Stomach (tissue), 9 donors: ENCODE results near the gene CCDC85A. TPM values are rescaled to one million over a fixed set of nuclear protein-coding genes. Genes with fewer than 3 reads are reported as not detected.

ENCODE experiments used
- DNase-seq, 2 donors: peaks; one replicate each; pipeline versions ENCODE4 v3.0.0 to v3.0.0-alpha.2; 2013 to 2019
- H3K27ac ChIP-seq, 5 donors: fragments of 200-600 bp in 4 of 5; sonication (generic) in 4 of 5; one replicate each; pipeline ENCODE4 v1.5.1; 2013 to 2019; ENCODE audit warnings: mild to moderate bottlenecking in 1 of 5, moderate library complexity in 1 of 5
- H3K27me3 ChIP-seq, 3 donors: fragments of 200-600 bp; sonication (generic); one replicate each; pipeline ENCODE4 v1.5.1; 2017 to 2019; ENCODE audit warnings: mixed run types in 1 of 3
- H3K36me3 ChIP-seq, 4 donors: fragments of 200-600 bp; sonication (generic); 1 replicate in 3 of 4; 2 replicates in 1 of 4; pipeline ENCODE4 v1.5.1; 2016 to 2019
- H3K4me1 ChIP-seq, 4 donors: fragments of 200-600 bp; sonication (generic); one replicate each; pipeline ENCODE4 v1.5.1; 2016 to 2019
- H3K4me3 ChIP-seq, 4 donors: fragments of 200-600 bp; sonication (generic) in 3 of 4; one replicate each; pipeline ENCODE4 v1.5.1; 2016 to 2019; ENCODE audit warnings: mild to moderate bottlenecking in 1 of 4
- H3K9me3 ChIP-seq, 4 donors: fragments of 200-600 bp; sonication (generic); one replicate each; pipeline ENCODE4 v1.5.1; 2016 to 2019
- EP300 ChIP-seq: sonication (generic); formaldehyde crosslinking; IDR thresholded peaks from one replicate; pipeline ENCODE4 v1.6.1; 2017; ENCODE audit warnings: antibody characterized with exemption
- POLR2A ChIP-seq, 4 donors: fragments of 450-650 bp; IDR thresholded peaks; one replicate each; pipeline ENCODE4 v1.6.1; 2016; ENCODE audit warnings: antibody characterized with exemption in 4 of 4, control low read depth in 2 of 4, mild to moderate bottlenecking in 1 of 4, moderate library complexity in 1 of 4
- POLR2AphosphoS5 ChIP-seq, 3 donors: sonication (generic); formaldehyde crosslinking; IDR thresholded peaks; one replicate each; pipeline ENCODE4 v1.6.1; 2016; ENCODE audit warnings: antibody characterized with exemption in 3 of 3
- WGBS, 5 donors: extraction: QIAGEN DNeasy Blood & Tissue Kit in 3 of 5; methylation state at CpG; one replicate each; pipeline versions ENCODE4 v1.1.5 to v1.1.7; 2013 to 2018; 5-methylcytosine and 5-hydroxymethylcytosine counted together
- intact Hi-C: fragments of 100-400 bp; cut with DNase I; formaldehyde crosslinking; loops from one replicate; pipeline ENCODE4 v1.15.1; 2023; ENCODE audit warnings: low total_unique reads
- polyA plus RNA-seq, 3 donors: library from polyadenylated mRNA; stranded (reverse); fragments of 200-250 nt; gene quantifications; one replicate each; pipeline ENCODE4 v1.2.3, GENCODE V29; 2013
- total RNA-seq, 5 donors: library from RNA; depleted of rRNA; stranded (reverse); fragments of >200 nt; gene quantifications; one replicate each; pipeline versions ENCODE4 v1.1.0 to v1.2.3, GENCODE V29; 2014 to 2016
- TF ChIP-seq, protein P1 (sequence below), 7 experiments: fragments of 450-650 bp in 4 of 7; fragments of 200-600 bp in 3 of 7; sonication (generic) in 3 of 7; IDR thresholded peaks; one replicate each; pipeline ENCODE4 v1.5.1; 2016 to 2019; ENCODE audit warnings: antibody characterized with exemption in 7 of 7, control low read depth in 2 of 7, mild to moderate bottlenecking in 1 of 7
- donor health status: healthy with polysubstance abuse.
- donor health status: Bipolar disorder and iron deficiency.
- donor health status: healthy.

CCDC85A gene
- total and polyA plus RNA-seq, 8 donors: 0.10 to 6.4 (median 3.2) TPM; not detected in 1

GRCh38 chr2:56375251-56375650 lies 191.5 kb downstream of the CCDC85A start:
- TF ChIP-seq POLR2A (IDR thresholded peaks at IDR 0.05) (no peak), POLR2AphosphoS5 (IDR thresholded peaks at IDR 0.05) (no peak), EP300 (no peak)
- TF ChIP-seq, protein P1, sequence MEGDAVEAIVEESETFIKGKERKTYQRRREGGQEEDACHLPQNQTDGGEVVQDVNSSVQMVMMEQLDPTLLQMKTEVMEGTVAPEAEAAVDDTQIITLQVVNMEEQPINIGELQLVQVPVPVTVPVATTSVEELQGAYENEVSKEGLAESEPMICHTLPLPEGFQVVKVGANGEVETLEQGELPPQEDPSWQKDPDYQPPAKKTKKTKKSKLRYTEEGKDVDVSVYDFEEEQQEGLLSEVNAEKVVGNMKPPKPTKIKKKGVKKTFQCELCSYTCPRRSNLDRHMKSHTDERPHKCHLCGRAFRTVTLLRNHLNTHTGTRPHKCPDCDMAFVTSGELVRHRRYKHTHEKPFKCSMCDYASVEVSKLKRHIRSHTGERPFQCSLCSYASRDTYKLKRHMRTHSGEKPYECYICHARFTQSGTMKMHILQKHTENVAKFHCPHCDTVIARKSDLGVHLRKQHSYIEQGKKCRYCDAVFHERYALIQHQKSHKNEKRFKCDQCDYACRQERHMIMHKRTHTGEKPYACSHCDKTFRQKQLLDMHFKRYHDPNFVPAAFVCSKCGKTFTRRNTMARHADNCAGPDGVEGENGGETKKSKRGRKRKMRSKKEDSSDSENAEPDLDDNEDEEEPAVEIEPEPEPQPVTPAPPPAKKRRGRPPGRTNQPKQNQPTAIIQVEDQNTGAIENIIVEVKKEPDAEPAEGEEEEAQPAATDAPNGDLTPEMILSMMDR (IDR thresholded peaks at IDR 0.05): no peak
- Histone ChIP-seq H3K4me1 (no peaks in the 10 kb centered on the region), H3K4me3 (no peak overlapping the region), H3K27ac (no peak overlapping the region), H3K36me3 (no peaks in the 10 kb centered on the region), H3K9me3 (no peaks in the 10 kb centered on the region), H3K27me3 (no peaks in the 10 kb centered on the region)
- intact Hi-C loops: no loop called here
- no peak for DNase-seq
- 49 to 71% (median 64%) methylated on average over 1 of the region's 1 CpG for WGBS, 5 donors

DNA sequence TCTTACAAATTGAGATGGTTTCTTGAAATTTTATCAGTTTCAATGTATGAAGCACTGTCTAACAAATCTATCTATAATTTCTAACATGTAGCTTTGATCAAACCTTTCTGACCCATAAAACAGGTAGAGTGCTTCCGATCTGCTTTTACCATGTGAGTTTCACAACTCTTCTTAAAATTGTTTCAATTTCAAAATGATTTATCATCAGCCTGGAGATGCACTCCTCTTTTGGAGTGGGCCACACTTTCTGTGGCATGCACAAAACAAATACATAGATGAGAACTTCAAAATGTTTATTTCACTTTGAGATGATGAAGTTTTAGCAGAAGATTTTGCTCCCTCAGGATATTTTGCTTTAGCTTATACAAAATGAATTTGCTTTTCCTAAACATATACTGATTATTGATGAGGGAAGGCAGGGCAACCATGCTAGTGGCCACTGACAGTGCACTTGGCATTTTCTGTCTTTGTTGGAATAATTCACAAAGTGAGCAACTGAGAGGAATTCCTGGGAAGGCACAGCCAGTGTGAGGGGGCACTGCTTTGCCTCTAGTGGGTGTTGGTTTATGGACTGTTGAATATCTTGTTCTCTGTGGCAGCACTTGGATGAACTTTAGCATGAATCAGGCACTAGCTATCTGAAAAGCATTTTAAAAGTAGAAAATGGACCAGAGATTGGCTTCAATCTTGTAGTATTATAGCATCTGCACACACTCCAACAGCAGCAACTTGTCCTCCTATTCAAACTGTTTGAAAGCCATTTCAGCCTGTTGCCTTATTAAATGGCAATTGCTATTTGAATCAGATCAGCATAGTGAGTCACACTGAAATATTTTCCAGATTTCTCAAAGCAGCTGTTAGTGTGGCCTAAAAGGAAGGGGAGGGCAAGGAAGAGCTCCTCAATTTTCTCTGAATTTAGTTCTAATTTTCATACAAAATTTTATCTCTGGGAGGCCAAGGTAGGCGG lies 193.2 kb downstream of the CCDC85A start:
- H3K27ac ChIP-seq: no peak overlapping the region
- H3K4me1 ChIP-seq: no peaks in the 10 kb centered on the region
- H3K9me3 ChIP-seq: no peaks in the 10 kb centered on the region
- intact Hi-C loops: no loop called here
- no peak for DNase-seq
- no peaks in the 10 kb centered on the region for H3K27me3 ChIP-seq
- H3K4me3 ChIP-seq: no peak overlapping the region
- no peaks in the 10 kb centered on the region for H3K36me3 ChIP-seq
- 76 to 88% (median 85%) methylated on average over 2 of the region's 2 CpGs for whole genome bisulfite sequencing, 5 donors
- TF ChIP-seq, protein P1 (IDR thresholded peaks at IDR 0.05): no peak
- TF ChIP-seq EP300 (no peak), POLR2A (IDR thresholded peaks at IDR 0.05) (no peak), POLR2AphosphoS5 (IDR thresholded peaks at IDR 0.05) (no peak)

GRCh38 chr2:56379066-56379465 lies 195.3 kb downstream of the CCDC85A start:
- Histone ChIP-seq H3K9me3 (no peaks in the 10 kb centered on the region), H3K36me3 (no peaks in the 10 kb centered on the region), H3K4me3 (no peak overlapping the region), H3K4me1 (no peaks in the 10 kb centered on the region), H3K27me3 (no peaks in the 10 kb centered on the region), H3K27ac (no peak overlapping the region)
- intact Hi-C loops: no loop called here
- no peak for DNase-seq
- TF ChIP-seq EP300 (no peak), POLR2A (IDR thresholded peaks at IDR 0.05) (no peak), POLR2AphosphoS5 (IDR thresholded peaks at IDR 0.05) (no peak)
- TF ChIP-seq, protein P1 (IDR thresholded peaks at IDR 0.05): no peak
- WGBS, 5 donors: 59 to 74% (median 70%) methylated on average over 2 of the region's 2 CpGs

DNA sequence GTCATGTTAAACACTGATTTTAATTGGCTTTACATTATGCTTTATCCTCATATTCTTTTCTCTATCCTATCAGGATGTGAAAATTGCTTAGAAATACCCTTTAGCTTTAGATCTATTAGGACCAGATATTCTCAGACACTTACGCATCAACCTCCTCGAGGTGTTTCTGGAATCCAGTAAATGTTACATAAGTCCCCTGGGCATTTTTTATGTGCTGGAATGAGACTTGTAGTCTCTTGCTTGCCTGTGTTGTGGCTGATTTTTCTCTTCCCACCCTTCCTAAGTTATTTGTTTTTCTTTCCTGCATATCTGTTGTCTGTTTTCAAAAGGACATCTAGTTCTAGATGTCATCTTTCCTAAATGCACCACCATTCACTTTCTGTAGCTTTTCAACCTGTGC lies 197.1 kb downstream of the CCDC85A start:
- no peak overlapping the region for H3K27ac ChIP-seq
- no peaks in the 10 kb centered on the region for H3K9me3 ChIP-seq
- TF ChIP-seq EP300: no peak
- TF ChIP-seq POLR2A (IDR thresholded peaks at IDR 0.05): no peak
- no peak for TF ChIP-seq POLR2AphosphoS5 (IDR thresholded peaks at IDR 0.05)
- TF ChIP-seq, protein P1 (IDR thresholded peaks at IDR 0.05): no peak
- no peak overlapping the region for H3K4me3 ChIP-seq
- H3K36me3 ChIP-seq: no peaks in the 10 kb centered on the region
- no peaks in the 10 kb centered on the region for H3K4me1 ChIP-seq
- intact Hi-C loops: no loop called here
- H3K27me3 ChIP-seq: no peaks in the 10 kb centered on the region
- 65 to 93% (median 77%) methylated on average over 2 of the region's 2 CpGs for WGBS, 5 donors
- no peak for DNase-seq
